Stimulated activated CD4-positive, alpha-beta T cell treated with anti-CD3 and anti-CD28 coated beads, Interleukin-1b, Interleukin-23, amount 100 ng/mL, for 24 hours (primary cell): Measurements from ENCODE around the gene ANKMY2.
A peak's percentile ranks its signal among the peaks of the same experiment; 100 is the strongest.
"Not testable (repeated sequence)": the region's sequence is repeated elsewhere in the genome, so short reads cannot be mapped to it uniquely, and the experiment has no call there.

Experiments used
- DNase-seq, 4 experiments: peaks; one replicate each; pipeline ENCODE4 v3.0.0-alpha.2; 2020; ENCODE audit warnings: low read depth in 4 of 4, low spot score in 1 of 4

ANKMY2 gene

DNA sequence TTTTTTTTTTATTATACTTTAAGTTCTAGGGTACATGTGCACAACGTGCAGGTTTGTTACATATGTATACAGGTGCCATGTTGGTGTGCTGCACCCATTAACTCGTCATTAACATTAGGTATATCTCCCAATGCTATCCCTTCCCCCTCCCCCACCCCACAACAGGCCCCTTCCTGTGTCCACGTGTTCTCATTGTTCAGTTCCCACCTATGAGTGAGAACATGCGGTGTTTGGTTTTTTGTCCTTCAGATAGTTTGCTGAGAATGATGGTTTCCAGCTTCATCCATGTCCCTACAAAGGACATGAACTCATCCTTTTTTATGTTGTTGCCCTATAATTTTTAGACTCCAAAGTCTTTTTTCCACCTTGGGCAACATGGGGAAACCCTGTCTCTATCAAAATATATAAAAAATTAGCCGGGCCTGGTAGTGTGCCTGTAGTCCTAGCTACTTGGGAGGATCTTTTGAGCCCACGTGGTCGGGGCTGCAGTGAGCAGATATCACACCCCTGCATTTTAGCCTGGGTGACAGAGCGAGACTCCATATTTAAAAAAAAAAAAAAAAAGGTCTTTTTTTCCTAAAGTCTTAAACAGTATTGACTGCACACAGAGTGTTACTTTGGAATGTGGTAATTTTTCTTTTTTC is 14.4 kb upstream of the ANKMY2 start:
- DNase-seq: not testable (repeated sequence)

GRCh38 chr7:16657656-16658279 is 12.2 kb upstream of the ANKMY2 start:
- DNase-seq: no peak

- no peak for DNase-seq
Observed at GRCh38 chr7:16656141-16656540, 10.6 kb upstream of the ANKMY2 start.

GRCh38 chr7:16655394-16655793 is 9.8 kb upstream of the ANKMY2 start:
- no peak for DNase-seq

DNA sequence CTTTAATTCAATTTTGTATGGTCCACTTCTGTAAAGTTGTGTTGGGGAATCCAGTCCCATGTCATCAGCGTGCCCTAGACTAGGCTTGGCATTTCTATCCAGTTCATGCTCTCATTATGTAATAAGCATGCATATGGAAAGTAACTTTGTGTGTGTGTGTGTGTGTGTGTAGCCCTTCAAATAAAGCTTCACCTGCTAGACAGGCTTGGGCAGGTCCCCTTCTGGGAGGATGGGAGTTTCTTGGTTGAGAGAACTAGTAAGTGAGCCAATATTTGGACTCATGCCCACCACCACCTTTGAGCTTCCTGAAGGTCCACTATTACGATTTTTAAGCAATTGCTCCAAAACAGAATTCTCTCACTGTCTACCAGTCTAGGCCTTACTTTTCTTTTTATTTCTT is 7.3 kb upstream of the ANKMY2 start:
- no peak for DNase-seq

GRCh38 chr7:16652240-16652583 is 6.7 kb upstream of the ANKMY2 start:
- no peak for DNase-seq

DNA sequence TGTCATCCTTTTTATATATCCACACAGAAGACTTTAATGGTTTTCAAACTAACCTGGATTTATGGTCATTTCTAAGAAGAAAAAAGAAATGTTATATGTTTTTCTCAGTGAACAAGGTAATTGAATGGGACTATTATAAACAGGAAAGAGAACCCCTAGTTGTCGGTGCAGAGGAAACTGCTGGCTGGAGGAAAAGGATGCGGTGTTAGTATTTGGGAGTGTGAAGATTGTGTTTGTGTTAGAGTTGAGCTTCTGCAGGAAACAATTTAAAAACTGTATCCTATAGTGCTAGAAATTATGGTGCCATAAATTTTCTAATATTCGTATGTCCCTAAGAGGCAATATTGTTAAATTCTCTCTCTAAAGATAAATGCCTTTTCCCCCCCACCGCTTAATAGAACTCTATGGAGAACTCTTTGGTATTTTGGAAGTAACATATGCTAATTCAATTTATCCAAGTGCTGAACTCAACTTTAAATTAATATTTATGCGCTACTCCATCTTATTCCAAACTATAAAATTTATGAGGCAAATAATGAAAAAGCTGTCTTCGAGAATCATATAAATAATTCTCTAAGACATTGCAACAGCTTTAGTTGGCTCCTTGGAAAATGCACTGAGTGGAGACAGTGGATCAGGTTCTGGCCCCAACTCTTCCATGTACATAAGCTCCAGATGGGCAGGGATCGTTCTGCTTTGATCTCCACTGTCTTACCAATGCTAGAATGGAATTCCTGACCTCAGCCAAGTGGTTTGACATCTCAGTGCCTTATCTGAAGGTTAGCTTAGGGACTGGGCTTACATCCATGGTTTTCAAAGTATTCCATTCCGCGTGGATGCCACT is 6.1 kb upstream of the ANKMY2 start:
- no peak for DNase-seq

DNA sequence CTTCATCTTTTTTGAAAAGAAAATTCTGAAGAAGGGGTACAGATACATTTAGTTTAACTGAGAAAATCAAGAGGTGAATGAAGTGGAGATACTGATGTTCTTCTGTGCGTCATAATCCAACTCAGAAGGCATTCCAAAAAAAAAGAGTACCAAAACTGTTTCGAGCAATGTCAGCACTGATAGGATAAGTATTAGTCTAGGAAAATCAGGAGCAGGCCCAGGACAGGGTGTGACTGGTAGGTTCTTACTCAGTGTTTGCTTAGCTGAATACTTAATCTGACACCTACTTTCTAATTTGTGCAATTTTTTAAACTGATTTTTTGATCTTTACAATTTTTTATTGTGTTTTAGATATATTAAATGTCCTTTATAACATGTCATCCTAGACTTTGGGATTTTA is 4.7 kb upstream of the ANKMY2 start:
- DNase-seq: no peak

DNA sequence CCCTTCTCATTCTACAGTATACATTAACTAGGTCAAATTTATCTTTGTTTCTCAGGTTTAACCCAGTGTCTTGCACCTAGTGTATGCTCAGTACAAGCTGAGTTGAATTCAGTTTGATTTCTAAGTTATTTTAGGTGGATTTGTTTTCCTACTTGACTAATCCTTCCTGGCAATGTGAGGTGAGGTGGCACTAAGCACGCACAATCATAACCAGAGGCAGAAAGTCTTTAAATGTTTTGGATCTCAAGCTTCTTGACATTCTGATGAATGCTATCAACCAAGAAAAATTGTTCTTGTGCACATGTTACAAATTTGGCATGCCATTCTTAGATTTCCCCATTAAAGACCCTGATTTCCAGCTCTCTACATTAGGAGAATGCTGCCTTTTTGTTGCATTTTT is 3.6 kb upstream of the ANKMY2 start:
- no peak for DNase-seq

GRCh38 chr7:16648551-16648950 is 3.0 kb upstream of the ANKMY2 start:
- no peak for DNase-seq

DNA sequence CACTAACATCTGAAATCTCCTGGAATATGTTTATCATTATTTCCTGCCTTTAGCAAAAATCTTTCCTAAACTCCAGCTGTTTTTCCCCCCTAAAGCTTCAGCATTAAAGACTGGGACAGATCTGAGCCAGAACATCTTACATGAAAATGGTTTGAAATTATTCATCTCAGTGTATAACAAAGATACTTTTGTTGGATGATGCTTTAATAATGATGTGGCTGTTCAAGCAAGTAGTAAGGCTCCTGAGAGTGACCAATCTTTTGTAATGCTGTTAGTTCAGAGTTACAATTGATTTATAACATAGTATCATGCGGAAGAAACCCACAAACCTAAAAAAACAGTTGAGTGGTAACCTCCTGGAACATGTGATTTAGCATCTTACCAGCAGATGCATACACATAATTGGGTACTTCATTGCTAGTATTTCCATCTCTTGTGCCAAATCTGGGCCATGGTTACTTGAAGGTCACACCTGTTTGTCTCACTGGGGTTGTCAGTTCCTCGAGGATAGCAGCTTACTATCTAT is 1.9 kb upstream of the ANKMY2 start:
- DNase-seq: no peak

DNA sequence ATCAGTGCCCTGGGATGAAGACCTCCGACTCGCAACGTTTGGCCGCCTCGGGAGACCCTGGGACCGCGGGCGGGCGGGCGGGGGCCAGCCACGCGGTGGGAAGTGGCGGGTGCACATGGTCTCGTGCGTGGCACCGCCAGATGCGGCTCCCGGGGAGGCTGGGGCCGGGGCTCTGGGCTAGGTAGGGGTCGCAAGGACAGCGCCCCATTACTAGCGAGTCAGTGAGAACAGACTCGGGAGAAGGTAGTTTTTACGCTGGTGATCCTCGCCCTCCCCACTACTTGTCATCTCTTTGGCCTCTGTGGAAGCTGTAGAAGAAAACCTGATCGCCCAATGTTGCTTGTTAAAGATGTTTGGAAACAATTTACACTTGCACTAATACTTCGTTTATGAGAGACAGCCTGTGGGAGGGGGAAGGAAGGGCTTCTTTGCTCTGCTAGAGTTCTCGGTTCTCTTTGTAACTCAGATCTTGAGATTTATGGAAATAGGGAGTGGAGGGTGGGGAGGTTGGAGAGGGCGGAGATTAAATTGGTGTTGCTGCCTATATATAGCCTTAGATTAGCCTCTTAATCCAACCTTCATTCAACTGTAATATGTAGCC is 1.0 kb upstream of the ANKMY2 start:
- peak in 2 of 4 experiments; percentile 5 to 11 for DNase-seq

DNA sequence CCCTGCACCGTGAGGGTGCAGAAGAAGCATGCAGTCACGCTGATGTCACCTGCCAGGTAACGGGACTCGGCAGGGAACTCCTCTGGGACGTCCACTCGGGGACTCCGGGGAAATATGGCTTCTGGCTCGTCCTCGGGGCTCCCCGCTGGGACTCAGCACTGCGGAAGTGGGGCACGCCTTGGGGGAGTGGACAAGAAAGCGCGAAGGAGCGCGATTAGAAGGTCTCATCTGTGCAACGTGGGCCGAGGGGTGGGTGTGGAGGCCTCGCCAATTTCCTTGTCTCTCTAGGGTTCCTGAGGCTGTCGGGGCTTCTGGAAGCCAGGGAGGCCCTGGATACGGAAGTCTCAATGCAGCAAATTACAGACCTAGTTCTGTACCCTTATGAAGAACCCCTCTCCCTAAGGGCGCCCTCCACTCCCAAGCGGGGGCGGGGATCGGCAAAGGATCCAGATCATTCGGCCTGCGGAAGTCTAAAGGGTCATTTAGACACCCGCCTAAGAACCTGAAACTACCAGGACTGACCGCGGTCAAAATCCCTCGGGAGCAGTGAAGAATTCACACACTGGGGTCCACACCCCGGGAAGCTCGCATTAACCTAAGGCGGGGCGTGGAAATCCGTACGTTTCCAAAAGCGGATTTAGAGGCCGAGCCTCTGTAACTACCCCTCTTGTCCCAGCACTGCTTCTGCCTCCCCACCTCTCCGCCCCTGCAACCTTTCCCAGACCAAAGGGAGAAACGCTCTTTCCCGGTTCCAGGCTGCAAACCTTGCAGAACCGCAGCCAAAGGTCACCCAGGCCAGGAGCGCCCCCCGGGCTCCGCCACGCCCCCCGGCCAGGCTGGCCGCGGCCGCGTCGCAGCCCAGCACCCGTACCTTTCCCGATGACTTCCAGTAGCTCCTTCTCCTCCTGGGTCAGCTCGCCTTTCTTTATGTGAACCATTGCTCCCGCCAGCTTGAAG is 640 bp downstream of the ANKMY2 start:
- peak in 3 of 4 experiments; percentile 6 to 33 (median 21) for DNase-seq

- no peak for DNase-seq
Observed at GRCh38 chr7:16644157-16644556, 1.4 kb downstream of the ANKMY2 start.

GRCh38 chr7:16638282-16639280 is 7.0 kb downstream of the ANKMY2 start:
- no peak for DNase-seq

- no peak for DNase-seq
Observed at GRCh38 chr7:16637379-16637778, 8.2 kb downstream of the ANKMY2 start.

GRCh38 chr7:16636555-16637101 is 8.9 kb downstream of the ANKMY2 start:
- DNase-seq: no peak

DNA sequence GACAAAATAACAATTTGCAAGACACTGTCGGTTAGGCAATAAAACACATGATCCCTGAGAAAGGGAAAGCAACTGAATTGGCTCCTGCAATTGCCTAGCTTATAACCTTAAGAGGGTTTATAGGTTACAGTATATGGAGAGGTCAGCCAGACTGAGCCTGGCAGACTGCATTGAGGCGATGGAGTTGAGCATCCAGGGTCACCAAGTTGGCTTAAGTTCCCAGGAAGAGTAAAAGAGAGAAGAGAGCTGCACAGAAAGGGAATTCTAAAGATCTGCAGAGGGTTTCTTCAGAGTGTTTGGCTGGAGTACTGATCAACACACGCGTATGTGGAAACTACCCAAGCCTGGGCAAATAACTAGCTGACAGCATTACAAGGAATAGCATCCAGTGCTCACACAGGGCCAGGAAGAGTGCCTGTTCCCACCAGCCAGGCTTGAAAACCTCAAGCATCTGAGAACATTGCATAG is 11.2 kb downstream of the ANKMY2 start:
- no peak for DNase-seq

DNA sequence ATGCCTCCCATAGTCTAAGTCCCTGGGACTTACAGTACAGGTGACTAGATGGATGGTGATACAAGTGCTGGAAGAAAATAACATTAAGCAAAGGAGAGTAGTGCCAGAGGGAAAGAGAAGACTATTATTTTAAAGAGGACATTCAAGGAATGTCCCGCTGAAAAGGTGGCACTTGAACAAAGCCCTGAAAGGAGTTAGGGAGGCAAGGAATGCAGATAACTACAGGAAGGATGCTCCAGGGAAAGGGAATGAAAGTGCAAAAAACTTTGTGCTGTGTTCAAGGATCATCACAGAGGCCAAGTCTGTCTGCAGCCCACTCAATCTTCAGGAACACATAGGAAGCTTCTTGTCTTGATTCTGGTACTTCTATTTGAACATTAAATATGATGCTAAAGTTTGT is 14.9 kb downstream of the ANKMY2 start:
- no peak for DNase-seq
